Measurements from ENCODE around the gene EFCAB12.

Gene EFCAB12

GRCh38 chr3:129445471-129445870 lies 17.0 kb upstream of the EFCAB12 start:
- Histone ChIP-seq H4K8ac (ENCODE audit: low read depth, low read length) (no peak overlapping the region), H3K36me3 (replicated peaks in 1 of 2; ENCODE audit: control insufficient read depth in 2 of 2, insufficient read depth in 2 of 2, low read length in 2 of 2) (no peaks in the 10 kb centered on the region), H2BK15ac (ENCODE audit: low read length) (no peak overlapping the region), H3K4me3 (ENCODE audit: low read length in 2 of 2) (no peak overlapping the region), H2BK120ac (ENCODE audit: low read depth, low read length) (no peak overlapping the region), H3K27ac (replicated peaks; ENCODE audit: low read length) (no peak overlapping the region), H3K4me2 (ENCODE audit: insufficient read depth, low read length, poor library complexity, severe bottlenecking) (no peak overlapping the region), H2BK12ac (ENCODE audit: low read length) (no peak overlapping the region), H3K18ac (ENCODE audit: low read length) (no peak overlapping the region), H2AK5ac (ENCODE audit: low read depth, low read length) (no peak overlapping the region), H3K79me1 (ENCODE audit: low read depth, low read length) (no peaks in the 10 kb centered on the region), H3K14ac (ENCODE audit: low read length) (no peak overlapping the region), H4K91ac (ENCODE audit: low read depth, low read length, poor library complexity) (no peak overlapping the region), H2AFZ (ENCODE audit: low read length) (no peak overlapping the region), H3K4me1 (ENCODE audit: control insufficient read depth in 2 of 2, insufficient read depth in 1 of 2, low read depth in 1 of 2, low read length in 2 of 2) (peaks cover 9 to 30% of the 10 kb centered on the region in 2 donors), H3K23ac (ENCODE audit: low read depth, low read length, poor library complexity) (no peak overlapping the region), H2BK5ac (ENCODE audit: low read length) (no peak overlapping the region), H3K27me3 (ENCODE audit: control insufficient read depth in 3 of 3, insufficient read depth in 3 of 3, low read depth in 1 of 3, low read length in 3 of 3) (no peaks in the 10 kb centered on the region), H3K9ac (ENCODE audit: low read depth, low read length, poor library complexity) (no peak overlapping the region), H3K4ac (ENCODE audit: low read length) (no peak overlapping the region), H3K9me3 (replicated peaks in 1 of 2; ENCODE audit: control insufficient read depth in 2 of 2, insufficient read depth in 1 of 2, low read depth in 1 of 2, low read length in 2 of 2) (no peaks in the 10 kb centered on the region)
- no peak for DNase-seq (ENCODE audit: low spot score)
- no CpG with 5 or more reads among the region's 3 CpGs for WGBS, 2 donors (ENCODE audit: extremely low coverage in 2 of 2, insufficient read length in 2 of 2, insufficient replicate concordance in 1 of 2)

- Histone ChIP-seq H2BK5ac (ENCODE audit: low read length) (no peak overlapping the region), H3K4me3 (ENCODE audit: low read length in 2 of 2) (no peak overlapping the region), H3K4me2 (ENCODE audit: insufficient read depth, low read length, poor library complexity, severe bottlenecking) (no peak overlapping the region), H2BK120ac (ENCODE audit: low read depth, low read length) (no peak overlapping the region), H3K36me3 (replicated peaks in 1 of 2; ENCODE audit: control insufficient read depth in 2 of 2, insufficient read depth in 2 of 2, low read length in 2 of 2) (peaks cover 0 to 7% of the 10 kb centered on the region in 2 donors), H3K9ac (ENCODE audit: low read depth, low read length, poor library complexity) (no peak overlapping the region), H3K79me1 (ENCODE audit: low read depth, low read length) (no peaks in the 10 kb centered on the region), H3K4ac (ENCODE audit: low read length) (no peak overlapping the region), H4K8ac (ENCODE audit: low read depth, low read length) (no peak overlapping the region), H3K4me1 (ENCODE audit: control insufficient read depth in 2 of 2, insufficient read depth in 1 of 2, low read depth in 1 of 2, low read length in 2 of 2) (peaks cover 7 to 22% of the 10 kb centered on the region in 2 donors), H4K91ac (ENCODE audit: low read depth, low read length, poor library complexity) (no peak overlapping the region), H2BK15ac (ENCODE audit: low read length) (no peak overlapping the region), H3K27ac (replicated peaks; ENCODE audit: low read length) (no peak overlapping the region), H3K23ac (ENCODE audit: low read depth, low read length, poor library complexity) (no peak overlapping the region), H3K27me3 (ENCODE audit: control insufficient read depth in 3 of 3, insufficient read depth in 3 of 3, low read depth in 1 of 3, low read length in 3 of 3) (no peaks in the 10 kb centered on the region), H2AFZ (ENCODE audit: low read length) (no peak overlapping the region), H3K14ac (ENCODE audit: low read length) (no peak overlapping the region), H2BK12ac (ENCODE audit: low read length) (no peak overlapping the region), H3K9me3 (replicated peaks in 1 of 2; ENCODE audit: control insufficient read depth in 2 of 2, insufficient read depth in 1 of 2, low read depth in 1 of 2, low read length in 2 of 2) (no peaks in the 10 kb centered on the region), H3K18ac (ENCODE audit: low read length) (no peak overlapping the region), H2AK5ac (ENCODE audit: low read depth, low read length) (no peak overlapping the region)
- DNase-seq (ENCODE audit: low spot score) = no peak
These were observed 14.5 kb upstream of the EFCAB12 start for GRCh38 chr3:129442947-129443346.

GRCh38 chr3:129442486-129442885 lies 14.1 kb upstream of the EFCAB12 start:
- no peak overlapping the region for H2BK5ac ChIP-seq (ENCODE audit: low read length)
- no peak for DNase-seq (ENCODE audit: low spot score)
- H3K9me3 ChIP-seq (replicated peaks in 1 of 2; ENCODE audit: control insufficient read depth in 2 of 2, insufficient read depth in 1 of 2, low read depth in 1 of 2, low read length in 2 of 2) = no peaks in the 10 kb centered on the region
- H3K36me3 ChIP-seq (replicated peaks in 1 of 2; ENCODE audit: control insufficient read depth in 2 of 2, insufficient read depth in 2 of 2, low read length in 2 of 2) = peaks cover 2 to 11% of the 10 kb centered on the region in 2 donors
- H2BK12ac ChIP-seq (ENCODE audit: low read length) = no peak overlapping the region
- H3K14ac ChIP-seq (ENCODE audit: low read length) = no peak overlapping the region
- no peak overlapping the region for H3K4me3 ChIP-seq (ENCODE audit: low read length in 2 of 2)
- no peak overlapping the region for H4K91ac ChIP-seq (ENCODE audit: low read depth, low read length, poor library complexity)
- no peak overlapping the region for H3K27ac ChIP-seq (replicated peaks; ENCODE audit: low read length)
- H3K4me2 ChIP-seq (ENCODE audit: insufficient read depth, low read length, poor library complexity, severe bottlenecking) = no peak overlapping the region
- no peak overlapping the region for H2BK120ac ChIP-seq (ENCODE audit: low read depth, low read length)
- H3K9ac ChIP-seq (ENCODE audit: low read depth, low read length, poor library complexity) = no peak overlapping the region
- WGBS, 2 donors (ENCODE audit: extremely low coverage in 2 of 2, insufficient read length in 2 of 2, insufficient replicate concordance in 1 of 2) = no CpG with 5 or more reads among the region's 2 CpGs
- peaks cover 7 to 22% of the 10 kb centered on the region in 2 donors for H3K4me1 ChIP-seq (ENCODE audit: control insufficient read depth in 2 of 2, insufficient read depth in 1 of 2, low read depth in 1 of 2, low read length in 2 of 2)
- no peak overlapping the region for H2AFZ ChIP-seq (ENCODE audit: low read length)
- no peak overlapping the region for H2AK5ac ChIP-seq (ENCODE audit: low read depth, low read length)
- H3K23ac ChIP-seq (ENCODE audit: low read depth, low read length, poor library complexity) = no peak overlapping the region
- no peaks in the 10 kb centered on the region for H3K27me3 ChIP-seq (ENCODE audit: control insufficient read depth in 3 of 3, insufficient read depth in 3 of 3, low read depth in 1 of 3, low read length in 3 of 3)
- no peak overlapping the region for H3K4ac ChIP-seq (ENCODE audit: low read length)
- no peaks in the 10 kb centered on the region for H3K79me1 ChIP-seq (ENCODE audit: low read depth, low read length)
- no peak overlapping the region for H2BK15ac ChIP-seq (ENCODE audit: low read length)
- H4K8ac ChIP-seq (ENCODE audit: low read depth, low read length) = no peak overlapping the region
- no peak overlapping the region for H3K18ac ChIP-seq (ENCODE audit: low read length)

GRCh38 chr3:129441782-129442181 lies 13.3 kb upstream of the EFCAB12 start:
- Histone ChIP-seq H4K91ac (ENCODE audit: low read depth, low read length, poor library complexity) (no peak overlapping the region), H4K8ac (ENCODE audit: low read depth, low read length) (no peak overlapping the region), H3K27me3 (ENCODE audit: control insufficient read depth in 3 of 3, insufficient read depth in 3 of 3, low read depth in 1 of 3, low read length in 3 of 3) (no peaks in the 10 kb centered on the region), H3K36me3 (replicated peaks in 1 of 2; ENCODE audit: control insufficient read depth in 2 of 2, insufficient read depth in 2 of 2, low read length in 2 of 2) (peaks cover 4 to 18% of the 10 kb centered on the region in 2 donors), H3K9ac (ENCODE audit: low read depth, low read length, poor library complexity) (no peak overlapping the region), H3K18ac (ENCODE audit: low read length) (no peak overlapping the region), H2BK5ac (ENCODE audit: low read length) (no peak overlapping the region), H2AK5ac (ENCODE audit: low read depth, low read length) (no peak overlapping the region), H3K4me3 (ENCODE audit: low read length in 2 of 2) (no peak overlapping the region), H3K9me3 (replicated peaks in 1 of 2; ENCODE audit: control insufficient read depth in 2 of 2, insufficient read depth in 1 of 2, low read depth in 1 of 2, low read length in 2 of 2) (no peaks in the 10 kb centered on the region), H3K27ac (replicated peaks; ENCODE audit: low read length) (no peak overlapping the region), H2BK120ac (ENCODE audit: low read depth, low read length) (no peak overlapping the region), H3K23ac (ENCODE audit: low read depth, low read length, poor library complexity) (no peak overlapping the region), H2BK15ac (ENCODE audit: low read length) (no peak overlapping the region), H3K4ac (ENCODE audit: low read length) (no peak overlapping the region), H3K14ac (ENCODE audit: low read length) (no peak overlapping the region), H2BK12ac (ENCODE audit: low read length) (no peak overlapping the region), H3K79me1 (ENCODE audit: low read depth, low read length) (no peaks in the 10 kb centered on the region), H2AFZ (ENCODE audit: low read length) (no peak overlapping the region), H3K4me2 (ENCODE audit: insufficient read depth, low read length, poor library complexity, severe bottlenecking) (no peak overlapping the region), H3K4me1 (ENCODE audit: control insufficient read depth in 2 of 2, insufficient read depth in 1 of 2, low read depth in 1 of 2, low read length in 2 of 2) (peaks cover 7 to 22% of the 10 kb centered on the region in 2 donors)
- DNase-seq (ENCODE audit: low spot score) = no peak
- WGBS, 2 donors (ENCODE audit: extremely low coverage in 2 of 2, insufficient read length in 2 of 2, insufficient replicate concordance in 1 of 2) = no CpG with 5 or more reads among the region's 4 CpGs
